ENCODE results near the gene HLA-B.
"Not testable (repeated sequence)": the region's sequence is repeated elsewhere in the genome, so short reads cannot be mapped to it uniquely, and the experiment has no call there.

Gene HLA-B

DNA sequence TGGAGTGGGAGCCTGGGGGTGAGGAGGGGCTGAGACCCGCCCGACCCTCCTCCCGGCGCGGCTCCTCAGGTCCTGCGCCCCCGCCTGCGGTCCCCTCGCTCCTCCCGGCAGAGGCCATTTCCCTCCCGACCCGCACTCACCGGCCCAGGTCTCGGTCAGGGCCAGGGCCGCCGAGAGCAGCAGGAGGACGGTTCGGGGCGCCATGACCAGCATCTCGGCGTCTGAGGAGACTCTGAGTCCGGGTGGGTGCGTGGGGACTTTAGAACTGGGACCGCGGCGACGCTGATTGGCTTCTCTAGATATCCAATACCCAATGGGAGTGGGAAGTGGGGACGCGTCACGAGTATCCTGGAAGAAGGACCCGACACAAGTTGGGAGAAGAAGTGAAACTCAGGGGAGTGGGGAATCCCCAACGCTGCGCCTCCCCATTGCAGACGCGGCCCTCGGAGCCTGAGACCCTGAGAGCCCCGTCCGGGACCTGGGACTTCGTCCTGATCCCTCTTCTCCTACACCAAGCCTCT is at the start of gene HLA-B:
Gene HLA-B, minus strand, starts transcription at position 234 of the 521 bp plus-strand sequence. Its CDS starts 21 bp downstream, at position 213.
- peak; percentile 83 for DNase-seq

DNA sequence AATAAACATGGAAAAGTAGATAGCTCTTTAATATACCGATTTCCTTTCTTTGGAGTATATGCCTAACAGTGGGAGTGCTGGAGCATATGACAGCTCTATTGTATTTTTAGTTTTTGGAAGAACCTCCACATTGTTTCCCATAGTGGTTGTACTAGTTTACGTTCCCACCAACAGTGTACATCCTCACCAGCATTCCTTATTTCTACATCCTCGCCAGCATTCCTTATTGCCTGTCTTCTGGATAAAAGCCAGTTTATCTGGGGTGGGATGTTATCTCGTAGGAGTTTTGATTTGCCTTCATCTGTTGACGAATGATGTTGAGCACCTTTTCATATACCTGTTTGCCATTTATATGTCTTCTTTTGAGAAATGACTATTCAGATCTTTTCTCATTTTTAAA is 49.0 kb upstream of the HLA-B start:
- DNase-seq = no peak

DNA sequence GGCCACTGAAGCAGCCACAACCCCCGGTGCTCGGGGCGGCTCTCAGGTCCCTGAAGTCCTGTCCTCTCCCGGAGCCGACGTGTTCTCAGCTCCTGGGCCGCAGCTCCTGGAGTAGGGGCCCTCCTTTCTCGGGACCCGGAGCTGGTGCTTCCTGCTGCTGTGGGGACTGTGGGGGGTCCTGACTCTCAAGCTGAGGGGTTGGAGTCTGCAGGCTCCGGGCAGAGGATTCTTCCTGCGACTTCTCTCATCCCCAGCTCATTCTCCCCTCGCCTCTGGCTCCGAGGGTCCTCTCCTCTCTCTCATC is 47.0 kb upstream of the HLA-B start:
- DNase-seq = not testable (repeated sequence)

DNA sequence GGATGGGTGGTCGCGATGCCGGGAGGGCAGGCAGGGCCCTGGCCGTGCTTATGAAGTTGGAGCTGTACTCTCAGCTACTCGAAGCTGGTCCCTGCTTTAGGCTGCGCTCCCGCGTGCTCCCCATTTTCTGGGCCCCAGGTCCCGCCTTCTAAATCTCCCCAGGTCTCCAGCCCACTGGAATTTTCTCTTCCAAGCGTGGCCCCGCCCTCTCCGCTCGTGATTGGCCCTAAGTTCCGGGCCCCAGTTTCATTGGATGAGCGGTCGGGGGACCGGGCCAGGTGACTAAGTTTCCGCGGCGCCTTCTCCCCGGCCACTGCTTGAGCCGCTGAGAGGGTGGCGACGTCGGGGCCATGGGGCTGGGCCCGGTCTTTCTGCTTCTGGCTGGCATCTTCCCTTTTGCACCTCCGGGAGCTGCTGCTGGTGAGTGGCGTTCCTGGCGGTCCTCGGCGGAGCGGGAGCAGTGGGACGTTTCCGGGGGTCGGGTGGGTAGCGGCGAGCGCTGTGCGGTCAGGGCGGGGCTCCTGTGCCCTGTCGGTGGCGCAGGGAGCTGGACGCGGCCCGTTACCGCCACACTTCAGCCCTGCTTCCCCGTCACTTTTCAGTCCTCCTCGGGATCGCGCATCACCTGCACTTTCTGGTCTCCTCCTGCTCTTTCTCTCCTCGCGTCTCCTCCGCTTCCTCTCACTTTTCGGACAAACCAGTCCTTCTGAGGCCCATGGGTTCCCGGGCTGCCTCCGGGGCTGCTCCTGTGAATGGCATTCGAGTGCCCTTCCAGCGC is 46.5 kb upstream of the HLA-B start, which contains the start of gene MICA:
Gene MICA, plus strand, starts transcription at position 313 of the 778 bp plus-strand sequence. Its CDS starts 38 bp downstream, at position 351.
- DNase-seq = peak; percentile 85

DNA sequence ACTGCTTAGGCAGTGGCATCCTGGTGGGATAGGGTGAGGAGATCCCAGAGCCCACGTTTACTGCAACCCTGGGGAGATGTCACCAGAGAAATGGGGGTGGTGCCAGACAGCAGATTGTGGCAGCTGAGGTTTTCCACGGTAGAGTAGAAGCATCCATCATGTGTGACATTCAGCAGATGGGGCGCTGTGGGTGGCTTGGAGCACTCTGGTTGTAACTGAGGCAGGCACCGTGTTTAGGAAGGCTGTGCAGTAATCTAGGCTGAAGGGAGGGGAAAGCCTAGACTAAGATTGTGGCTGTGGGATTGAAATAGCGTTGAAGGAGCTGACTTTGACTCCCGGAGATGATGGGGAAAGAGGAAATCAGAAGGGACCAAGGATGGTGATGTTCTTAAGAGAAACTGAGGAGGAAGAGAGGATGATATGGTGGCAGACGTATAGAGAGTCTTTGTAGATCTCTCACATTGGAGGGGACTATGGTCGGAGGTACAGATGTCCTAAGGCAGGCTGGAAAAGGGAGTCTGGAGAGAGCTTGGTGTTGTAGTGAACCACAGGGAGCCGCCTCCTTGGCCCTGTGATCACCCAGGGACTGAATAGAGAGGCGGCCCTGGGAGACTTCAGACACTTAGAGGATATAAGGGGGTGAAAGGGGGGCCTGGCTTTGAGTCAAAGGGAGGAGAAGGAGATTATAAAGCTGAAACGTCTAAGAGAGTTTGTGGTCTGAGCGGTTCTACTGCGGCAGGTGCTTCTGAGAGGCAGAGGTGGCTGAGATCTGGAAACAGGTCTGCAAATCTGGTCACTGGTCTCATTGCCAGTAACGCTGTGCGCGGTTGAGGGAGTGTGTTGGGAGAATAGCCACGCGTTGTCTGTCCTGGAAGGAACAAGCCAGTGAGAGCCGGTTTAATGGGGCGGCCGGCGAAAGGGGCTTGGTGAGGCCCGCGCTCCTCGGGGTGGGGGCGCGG is 45.6 kb upstream of the HLA-B start:
- DNase-seq = no peak

DNA sequence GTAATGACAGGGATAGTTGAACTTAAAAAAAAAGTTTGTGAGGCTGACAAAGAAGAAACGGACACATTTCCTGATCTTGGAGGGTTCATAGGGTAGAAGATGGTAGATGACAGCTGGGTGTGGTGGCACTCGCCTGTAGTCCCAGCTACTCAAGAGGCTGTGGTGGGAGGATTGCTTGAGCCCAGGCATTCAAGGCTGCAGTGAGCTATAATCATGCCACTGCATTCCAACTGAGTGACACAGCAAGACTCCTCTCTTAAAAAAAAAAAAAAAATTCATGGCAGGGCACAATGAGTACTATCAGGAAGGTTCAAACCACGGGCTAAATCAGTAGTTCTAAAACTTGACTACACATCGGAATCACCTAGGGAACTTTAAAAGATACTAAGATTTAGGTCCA is 44.4 kb upstream of the HLA-B start:
- no peak for DNase-seq

DNA sequence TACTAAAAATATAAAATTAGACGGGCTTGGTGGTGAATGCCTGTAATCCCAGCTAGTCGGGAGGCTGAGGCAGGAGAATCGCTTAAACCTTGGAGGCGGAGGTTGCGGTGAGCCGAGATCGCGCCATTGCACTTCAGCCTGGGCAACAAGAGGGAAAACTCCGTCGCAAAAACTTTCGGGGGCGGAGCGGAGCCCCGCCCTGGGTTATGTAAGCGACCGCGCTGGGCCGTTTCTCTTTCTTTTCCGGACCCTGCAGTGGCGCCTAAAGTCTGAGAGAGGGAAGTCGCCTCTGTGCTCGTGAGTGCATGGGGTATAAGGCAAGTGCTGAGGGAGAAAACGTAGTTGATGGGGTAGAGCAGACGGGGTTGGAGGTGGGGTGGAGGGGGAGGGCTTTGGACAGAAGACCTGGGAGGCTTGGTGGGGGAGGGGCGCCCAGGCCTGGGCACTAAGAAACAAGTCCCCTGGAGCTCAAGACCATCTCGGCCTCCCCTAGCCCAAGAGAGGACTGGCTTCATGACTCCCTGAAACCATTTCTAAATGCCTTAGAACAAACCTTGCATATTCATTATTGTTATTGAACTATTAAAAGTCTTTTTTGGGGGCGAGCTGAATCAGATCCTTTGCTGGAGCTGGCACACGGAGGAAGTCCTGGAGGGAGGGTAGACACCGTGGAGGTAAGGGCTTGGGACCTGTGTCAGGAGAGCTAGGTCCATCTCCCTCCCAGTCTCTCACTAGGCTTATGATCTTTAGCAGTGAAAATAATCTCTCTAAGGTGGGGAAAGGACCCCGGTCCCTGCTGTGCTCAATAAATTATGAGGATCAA is 43.7 kb upstream of the HLA-B start:
- peak; percentile 86 for DNase-seq

DNA sequence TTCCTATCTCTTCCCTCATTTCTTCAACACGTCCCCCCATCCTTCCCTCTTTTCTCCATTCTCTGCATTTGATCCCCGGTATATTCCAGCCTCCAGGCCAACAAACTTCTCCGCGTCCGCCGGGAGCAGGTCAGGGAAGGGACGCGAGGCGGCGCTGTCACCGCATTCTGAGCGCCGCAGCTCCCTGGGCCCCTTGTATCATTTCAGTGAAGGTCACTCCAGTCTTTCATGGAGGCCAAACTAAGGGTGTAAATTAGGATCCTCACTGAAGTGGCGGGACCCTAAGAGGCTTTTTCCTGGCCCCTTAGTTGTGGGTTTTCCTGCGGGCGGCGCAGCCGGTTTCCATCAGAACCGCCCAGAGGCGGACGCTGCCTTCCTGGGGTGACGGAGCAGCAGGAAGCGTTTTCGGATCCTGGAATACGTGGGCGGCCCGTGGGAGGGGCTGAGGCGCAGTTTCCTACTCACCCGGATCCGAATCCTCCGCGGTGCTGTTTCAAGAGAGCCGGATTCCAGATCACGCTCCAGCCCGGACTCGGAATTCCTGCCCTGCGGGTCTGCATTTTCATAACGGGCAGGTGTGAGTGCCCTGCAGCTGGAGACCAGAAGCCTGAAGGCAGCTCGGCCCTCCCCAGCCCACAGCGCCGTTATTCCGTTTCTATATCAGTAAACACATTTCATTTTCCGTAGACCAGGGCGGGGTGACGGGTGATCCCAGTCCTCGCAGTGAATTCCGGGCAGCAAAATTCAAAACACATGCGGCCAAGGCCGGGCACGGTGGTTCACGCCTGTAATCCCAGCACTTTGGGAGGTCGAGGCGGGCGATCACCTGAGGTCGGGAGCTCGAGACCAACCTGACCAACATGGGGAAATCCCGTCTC is 42.8 kb upstream of the HLA-B start:
- peak; percentile 80 for DNase-seq

DNA sequence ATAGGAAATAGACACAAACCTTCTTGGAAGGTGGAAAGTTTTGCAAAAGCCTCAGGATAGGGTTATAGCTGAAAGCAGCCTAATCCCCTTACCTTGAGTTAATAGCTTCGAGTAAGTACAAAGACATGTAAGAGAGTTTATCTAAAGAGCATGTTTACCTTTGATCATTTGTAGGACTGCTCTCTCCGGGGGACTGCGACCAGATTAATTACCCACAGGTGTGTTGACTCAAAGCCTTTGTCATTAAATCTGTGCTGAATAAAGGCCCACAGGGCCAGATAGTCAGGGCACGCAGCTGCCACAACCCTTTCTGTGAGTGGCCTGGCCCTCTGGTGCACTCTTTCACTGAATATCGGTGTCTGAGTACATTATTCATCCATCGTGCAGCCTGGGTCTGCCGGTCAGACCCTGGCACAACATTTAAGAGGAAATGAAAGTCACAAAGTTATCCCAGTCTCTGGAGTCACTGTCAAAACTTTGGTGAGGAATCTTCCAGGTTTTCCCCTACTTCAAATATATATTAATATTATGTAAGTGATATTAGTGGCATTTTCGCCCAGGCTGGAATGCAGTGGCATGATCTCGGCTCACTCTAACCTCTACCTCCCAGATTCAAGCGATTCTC is 41.0 kb upstream of the HLA-B start:
- no peak for DNase-seq

DNA sequence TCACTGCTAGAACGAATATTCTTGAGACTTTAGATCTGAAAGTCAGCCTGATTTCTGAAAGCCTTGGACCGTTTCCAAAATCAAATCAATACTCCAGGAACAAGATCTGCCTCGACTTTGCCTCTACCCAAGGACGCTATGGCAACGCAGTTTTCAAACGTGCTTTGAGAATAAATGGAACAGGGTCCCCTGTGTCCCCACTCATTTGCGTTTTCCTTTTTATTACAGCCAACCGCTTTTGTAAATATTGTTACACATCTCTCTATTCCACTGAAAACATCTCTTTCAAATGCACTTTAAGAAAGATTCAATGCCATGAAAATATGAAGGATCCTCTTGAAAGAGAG is 40.1 kb upstream of the HLA-B start:
- DNase-seq = not testable (repeated sequence)

DNA sequence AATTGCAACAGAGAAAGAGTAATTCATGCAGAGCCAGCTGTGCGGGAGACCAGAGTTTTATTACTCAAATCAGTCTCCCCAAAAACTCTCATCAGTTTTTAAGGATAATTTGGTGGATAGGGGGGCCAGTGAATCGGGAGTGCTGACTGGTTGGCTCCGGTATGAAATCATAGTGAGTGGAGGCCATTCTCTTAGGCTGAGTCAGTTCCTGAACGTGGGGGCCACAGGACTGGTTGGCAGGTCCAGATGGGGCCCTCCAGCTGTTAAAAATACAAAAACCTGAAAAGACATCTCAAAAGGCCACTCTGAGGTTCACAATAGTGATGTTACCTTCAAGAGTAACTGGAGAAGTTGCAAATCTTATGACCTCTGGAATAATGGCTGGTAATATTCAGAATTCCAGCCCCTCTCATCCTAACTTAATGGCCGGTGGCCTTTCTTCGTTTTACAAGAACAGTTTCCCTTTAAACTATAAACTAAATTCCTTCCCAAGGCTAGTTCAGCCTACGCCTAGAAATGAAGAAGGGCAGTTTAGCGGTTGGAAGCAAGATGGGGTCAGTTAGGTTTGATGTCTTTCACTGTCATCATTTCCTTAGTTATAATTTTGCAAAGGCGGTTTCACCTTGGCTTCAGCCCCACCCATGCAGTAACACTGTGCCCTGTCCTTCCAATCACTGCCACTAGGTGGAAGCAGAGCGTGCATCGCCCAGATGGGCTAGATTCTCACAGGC is 39.6 kb upstream of the HLA-B start:
- peak; percentile 95 for DNase-seq

DNA sequence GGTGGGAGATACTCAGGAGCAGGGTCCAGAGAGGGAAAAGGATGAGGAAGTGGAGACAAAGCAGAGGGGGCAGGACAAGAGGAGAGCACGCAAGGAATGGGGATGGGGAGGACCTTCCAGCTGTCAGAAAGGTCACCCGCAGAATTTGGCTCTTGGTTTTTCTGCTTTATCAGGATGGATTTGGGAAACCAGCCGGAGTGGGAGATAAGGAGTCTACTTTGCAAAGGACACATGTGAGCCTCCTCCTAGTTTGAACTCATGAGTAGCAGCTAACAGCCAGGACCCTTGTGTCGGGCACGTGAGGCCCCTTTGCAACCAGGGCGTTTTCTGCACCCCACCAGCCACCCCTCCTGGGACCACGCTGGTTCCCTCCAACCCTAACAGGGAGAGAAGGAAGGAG is 38.9 kb upstream of the HLA-B start:
- no peak for DNase-seq

DNA sequence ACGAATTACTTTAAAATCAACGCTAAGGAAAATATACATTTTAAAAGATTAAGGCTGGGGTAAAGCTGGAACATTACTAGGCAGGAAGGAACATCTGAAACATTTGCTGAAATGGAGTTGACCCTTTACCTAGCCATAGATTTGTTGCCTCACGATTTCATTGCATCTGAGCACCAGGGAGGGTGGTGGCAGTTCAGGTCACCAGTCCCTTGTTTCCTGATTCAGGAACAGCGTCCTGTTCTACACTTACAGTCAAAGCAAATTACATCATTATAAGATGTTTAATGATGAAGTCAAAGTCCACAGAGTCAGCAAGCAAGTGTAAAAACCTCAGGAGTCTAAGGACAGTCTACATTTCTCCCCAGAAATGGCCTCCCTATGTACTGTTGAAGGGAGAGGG is 37.4 kb upstream of the HLA-B start:
- no peak for DNase-seq

DNA sequence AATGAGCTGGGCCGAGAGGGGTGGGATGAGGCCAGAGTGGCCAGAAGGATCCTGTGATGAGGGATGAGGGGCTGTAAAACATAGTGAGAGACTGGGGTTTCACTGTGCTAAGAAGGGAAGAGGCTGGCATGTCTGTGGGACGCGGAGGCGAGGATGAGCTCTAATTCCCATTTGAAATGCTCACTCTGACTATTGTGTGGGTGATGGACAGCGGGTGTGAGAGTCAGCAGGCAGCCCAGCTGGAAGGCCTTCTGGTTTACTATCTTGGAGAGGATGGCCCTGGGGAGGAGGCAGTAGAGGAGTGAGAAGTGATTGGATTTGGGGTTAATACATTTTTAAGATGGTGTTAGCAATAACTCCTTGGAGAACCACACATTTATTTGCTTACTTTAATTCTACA is 37.0 kb upstream of the HLA-B start:
- DNase-seq = no peak

DNA sequence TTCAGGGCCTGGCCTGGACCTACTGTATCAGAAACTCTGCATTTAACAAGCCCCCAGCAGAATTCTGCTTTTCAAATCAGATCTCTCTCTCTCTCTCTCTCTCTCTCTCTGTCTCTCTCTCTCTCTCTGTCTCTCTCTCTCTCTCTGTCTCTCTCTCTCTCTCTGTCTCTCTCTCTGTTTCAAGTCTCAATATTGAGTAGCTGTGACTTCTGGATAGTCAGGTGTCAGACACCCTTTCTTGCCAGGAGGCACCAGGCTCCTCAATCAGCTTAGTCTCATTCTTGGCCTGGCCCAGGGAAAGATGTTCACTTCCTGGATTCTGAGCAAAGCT is 32.8 kb upstream of the HLA-B start:
- DNase-seq = not testable (repeated sequence)

DNA sequence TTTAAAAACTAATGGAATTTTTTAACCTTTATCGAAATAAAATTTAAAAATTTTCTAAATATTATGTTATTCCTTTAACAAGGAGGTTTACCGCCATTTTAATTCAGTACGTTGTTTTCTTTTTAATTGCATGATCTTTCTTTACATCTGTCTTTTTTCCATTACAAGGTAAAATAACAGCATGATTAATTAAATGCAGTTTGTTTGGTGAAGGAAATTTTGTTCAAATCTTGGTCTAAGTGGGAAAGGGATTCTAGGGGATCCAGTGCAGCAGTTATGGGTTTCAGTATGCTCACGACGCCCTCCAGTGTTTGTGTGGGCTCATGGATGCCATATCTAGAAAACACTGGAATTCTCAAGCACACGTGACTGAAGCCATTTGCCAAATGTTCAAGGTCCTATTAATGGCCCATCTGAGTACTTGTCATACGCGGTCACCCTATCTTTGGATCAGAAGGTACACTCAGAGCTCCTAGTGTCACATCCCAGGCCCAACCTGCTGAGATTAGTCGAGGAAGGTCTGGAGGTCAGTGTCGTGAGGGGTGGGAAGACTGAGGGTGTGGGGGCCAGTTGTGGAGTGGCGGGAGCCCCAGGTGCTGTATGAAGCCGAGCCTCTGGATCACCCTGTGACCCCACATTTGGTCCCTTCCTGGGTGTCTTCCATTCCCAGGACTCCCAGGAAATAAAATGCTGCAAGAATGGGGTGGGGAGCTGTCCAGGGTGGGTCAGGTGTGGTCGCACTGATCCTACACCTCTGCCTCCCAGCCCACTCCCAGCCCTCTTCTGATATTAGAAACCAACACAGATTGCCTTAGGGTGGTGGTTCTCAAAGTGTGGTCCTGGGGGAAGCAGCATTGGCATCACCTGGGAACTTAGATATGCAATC is 32.2 kb upstream of the HLA-B start:
- not testable (repeated sequence) for DNase-seq

DNA sequence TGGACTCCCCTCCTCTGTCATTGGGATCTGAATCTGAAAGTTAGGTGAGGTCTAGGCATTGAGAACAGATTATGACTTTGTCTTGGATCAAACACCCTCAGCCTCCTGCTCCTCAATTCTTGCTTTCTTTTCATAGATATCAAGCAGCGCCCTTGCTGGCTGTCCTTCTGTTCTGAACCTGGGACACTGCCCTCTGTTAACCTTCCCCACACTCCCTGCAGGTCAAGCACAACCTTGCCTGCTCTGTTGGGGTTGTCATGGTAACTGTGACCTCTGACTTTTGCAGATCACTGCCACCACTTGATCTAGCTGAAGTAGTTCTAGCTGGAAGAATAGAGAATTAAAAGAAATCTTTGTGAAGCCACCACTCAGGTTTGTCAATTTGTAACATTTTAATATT is 30.0 kb upstream of the HLA-B start:
- DNase-seq = no peak

DNA sequence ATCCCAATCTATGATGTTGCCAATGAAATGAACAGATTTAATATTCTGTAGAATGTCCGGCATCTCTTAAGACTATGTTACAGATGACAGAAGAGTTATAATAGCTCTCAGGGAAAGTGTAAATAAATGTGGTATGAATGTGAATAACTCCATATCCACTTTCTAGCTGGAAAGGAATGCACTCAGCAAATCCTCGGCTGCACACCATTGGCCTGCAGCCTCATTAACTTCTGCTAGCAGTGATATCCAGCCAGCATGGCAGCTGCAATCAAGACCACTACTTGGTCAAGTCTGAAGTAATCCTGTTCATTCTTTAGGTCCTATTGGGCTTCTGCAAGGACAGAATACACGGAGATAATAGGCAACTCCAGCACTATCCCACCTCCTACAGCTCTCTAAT is 29.1 kb upstream of the HLA-B start:
- no peak for DNase-seq

DNA sequence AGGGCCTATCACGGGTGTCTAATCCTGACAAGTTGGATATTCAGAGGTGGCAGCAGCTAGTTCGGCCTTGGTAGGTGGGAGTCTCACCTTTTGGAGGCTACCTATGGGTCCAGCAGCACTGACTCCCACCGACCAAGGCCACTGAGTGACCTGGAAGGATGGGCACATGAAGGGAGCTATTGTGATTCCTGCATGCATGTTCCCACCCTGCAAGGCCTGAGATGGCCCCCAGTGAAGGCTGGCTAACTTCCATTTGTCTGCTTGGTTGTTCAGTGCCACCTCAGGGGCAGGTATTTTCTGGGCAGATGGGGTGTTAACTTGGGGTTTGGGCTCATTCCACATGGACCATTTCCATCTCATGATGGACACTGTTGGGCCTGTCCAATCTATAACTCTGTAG is 28.1 kb upstream of the HLA-B start:
- no peak for DNase-seq

DNA sequence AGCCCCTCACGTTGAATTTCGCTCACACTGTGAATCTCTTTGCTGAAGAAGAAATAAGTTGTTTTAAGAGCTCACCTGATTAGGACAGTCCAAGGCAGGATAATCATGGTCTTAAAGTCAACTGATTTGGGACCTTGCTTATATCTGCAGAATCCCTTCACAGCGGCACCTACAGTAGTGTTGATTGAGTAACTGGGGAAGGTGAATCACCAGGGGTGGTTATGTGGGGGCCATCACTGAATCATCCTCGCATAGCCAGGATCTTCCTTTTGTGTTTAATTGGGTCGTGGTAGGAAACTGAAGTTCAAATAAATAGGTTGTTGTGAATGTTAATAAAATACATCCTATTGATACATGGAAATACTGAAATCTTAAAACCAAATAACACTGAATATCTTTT is 26.2 kb upstream of the HLA-B start:
- no peak for DNase-seq

Data from activated CD8-positive, alpha-beta memory T cell treated with anti-CD3 and anti-CD28 coated beads for 24 hours (primary cell).